H1 (cell line): ENCODE measurements around the gene SLX4. TPM values are rescaled to one million over a fixed set of nuclear protein-coding genes. Genes with fewer than 3 reads are reported as not detected.

ENCODE experiments used
- CTCF ChIA-PET: fragments of 300-600 bp; sonication (Branson Sonifier 250); formaldehyde crosslinking; loops from one replicate; lab custom pipeline; 2021; ENCODE audit not compliant: partially characterized antibody; lab: Charles Lee
- POLR2A ChIA-PET: fragments of 300-600 bp; sonication (Branson Sonifier 250); formaldehyde crosslinking; loops from one replicate; lab custom pipeline; 2021; ENCODE audit warnings: inconsistent platforms; ENCODE audit not compliant: partially characterized antibody; lab: Charles Lee
- DNase-seq, 2 experiments: peaks; one replicate each; pipeline versions ENCODE4 v3.0.0 to v3.0.0-alpha.2; 2010 to 2022; ENCODE audit warnings: low spot score in 2 of 2, low read depth in 1 of 2, mixed read lengths in 1 of 2
- FAIRE-seq: peaks from 2 replicates; lab custom pipeline; 2011; peaks lifted over from hg19 to GRCh38; lab: Jason Lieb, UNC
- H2AFZ ChIP-seq: 2 replicates; pipeline ENCODE4 v1.8.1; 2012; ENCODE audit warnings: low read length, inconsistent platforms
- H2AK5ac ChIP-seq: 2 replicates; pipeline ENCODE4 v1.6.1; 2013; ENCODE audit warnings: low read depth, low read length
- H2BK120ac ChIP-seq: replicated peaks from 2 replicates; pipeline ENCODE3; 2013; ENCODE audit warnings: low read depth, low read length, inconsistent platforms
- H2BK12ac ChIP-seq: 2 replicates; pipeline ENCODE4 v1.6.1; 2013; ENCODE audit warnings: low read depth, low read length
- H2BK15ac ChIP-seq: 2 replicates; pipeline ENCODE4 v1.6.1; 2013; ENCODE audit warnings: low read length
- H2BK20ac ChIP-seq: 2 replicates; pipeline ENCODE4 v1.6.1; 2013; ENCODE audit warnings: low read length
- H2BK5ac ChIP-seq: 2 replicates; pipeline ENCODE4 v1.6.1; 2013; ENCODE audit warnings: low read depth, low read length
- H3K14ac ChIP-seq: 2 replicates; pipeline ENCODE4 v1.6.1; 2013; ENCODE audit warnings: inconsistent platforms; ENCODE audit not compliant: insufficient read length
- H3K18ac ChIP-seq: 2 replicates; pipeline ENCODE4 v1.6.1; 2013; ENCODE audit warnings: low read length; ENCODE audit errors: extremely low read depth
- H3K23ac ChIP-seq: 2 replicates; pipeline ENCODE4 v1.6.1; 2013; ENCODE audit warnings: inconsistent platforms; ENCODE audit not compliant: insufficient read length
- H3K23me2 ChIP-seq: 2 replicates; pipeline ENCODE4 v1.6.1; 2013; ENCODE audit warnings: low read depth, low read length
- H3K27ac ChIP-seq: 2 replicates; pipeline ENCODE4 v1.6.1; 2011; ENCODE audit warnings: low read depth, low read length, inconsistent platforms
- H3K27me3 ChIP-seq, 4 experiments: replicated peaks in 1 of 4; 1 replicate in 1 of 4; 2 replicates in 3 of 4; pipeline versions ENCODE4 v1.6.1 to v1.8.1; 2011 to 2013; ENCODE audit warnings: low read length in 3 of 4, mild to moderate bottlenecking in 3 of 4, inconsistent platforms in 2 of 4, mixed read lengths in 2 of 4, moderate library complexity in 1 of 4; ENCODE audit not compliant: control insufficient read depth in 3 of 4, insufficient read depth in 3 of 4; ENCODE audit errors: extremely low read depth in 1 of 4
- H3K36me3 ChIP-seq, 4 experiments: 2 replicates each; pipeline versions ENCODE4 v1.6.1 to v1.8.1; 2011 to 2013; ENCODE audit warnings: mild to moderate bottlenecking in 4 of 4, low read length in 3 of 4, moderate library complexity in 2 of 4, control low read depth in 1 of 4, inconsistent platforms in 1 of 4; ENCODE audit not compliant: insufficient read depth in 4 of 4, control insufficient read depth in 2 of 4
- H3K4ac ChIP-seq: replicated peaks from 2 replicates; pipeline ENCODE3; 2013; ENCODE audit warnings: low read length, low read depth, mixed read lengths, inconsistent platforms; ENCODE audit not compliant: insufficient read length
- H3K4me1 ChIP-seq, 4 experiments: replicated peaks in 1 of 4; 1 replicate in 1 of 4; 2 replicates in 3 of 4; pipeline versions ENCODE4 v1.6.1 to v1.8.1; 2011 to 2013; ENCODE audit warnings: low read length in 3 of 4, inconsistent platforms in 2 of 4, mixed read lengths in 1 of 4; ENCODE audit not compliant: insufficient read depth in 4 of 4, control insufficient read depth in 3 of 4
- H3K4me2 ChIP-seq, 2 experiments: 2 replicates each; pipeline versions ENCODE4 v1.6.1 to v1.8.1; 2011 to 2013; ENCODE audit warnings: low read depth in 2 of 2, low read length in 2 of 2, control low read depth in 1 of 2, inconsistent platforms in 1 of 2, mild to moderate bottlenecking in 1 of 2; ENCODE audit not compliant: insufficient read depth in 1 of 2
- H3K4me3 ChIP-seq, 4 experiments: fragments of 200-600, 300-600 bp in 1 of 4; sonication (generic), shearing (Covaris generic), sonication (Bioruptor Twin) in 1 of 4; 2 replicates each; pipeline versions ENCODE4 v1.5.1 to v1.8.1; 2011 to 2016; ENCODE audit warnings: low read length in 4 of 4, low read depth in 3 of 4, control low read depth in 2 of 4, inconsistent platforms in 2 of 4, mild to moderate bottlenecking in 2 of 4, mixed read lengths in 1 of 4, moderate library complexity in 1 of 4; ENCODE audit not compliant: insufficient read depth in 2 of 4; ENCODE audit errors: extremely low read depth in 1 of 4
- H3K56ac ChIP-seq: replicated peaks from 2 replicates; pipeline ENCODE3; 2013; ENCODE audit warnings: low read depth, mild to moderate bottlenecking, mixed read lengths, low read length, inconsistent platforms; ENCODE audit not compliant: insufficient read length
- H3K79me1 ChIP-seq: 2 replicates; pipeline ENCODE4 v1.6.1; 2013; ENCODE audit warnings: low read depth, low read length, control low read depth
- H3K79me2 ChIP-seq, 2 experiments: 2 replicates each; pipeline versions ENCODE4 v1.6.1 to v1.8.1; 2012 to 2013; ENCODE audit warnings: low read length in 2 of 2, mild to moderate bottlenecking in 2 of 2, inconsistent platforms in 1 of 2; ENCODE audit not compliant: insufficient read depth in 2 of 2, control insufficient read depth in 1 of 2
- H3K9ac ChIP-seq, 4 experiments: replicated peaks in 1 of 4; 1 replicate in 1 of 4; 2 replicates in 3 of 4; pipeline versions ENCODE4 v1.6.1 to v1.8.1; 2011 to 2013; ENCODE audit warnings: low read depth in 3 of 4, low read length in 3 of 4, control low read depth in 2 of 4, mild to moderate bottlenecking in 2 of 4, moderate library complexity in 2 of 4, inconsistent platforms in 1 of 4; ENCODE audit errors: extremely low read depth in 1 of 4
- H3K9me3 ChIP-seq, 2 experiments: 2 replicates each; pipeline versions ENCODE4 v1.6.1 to v1.8.1; 2012 to 2013; ENCODE audit warnings: mild to moderate bottlenecking in 2 of 2, moderate library complexity in 2 of 2, control low read depth in 1 of 2, inconsistent platforms in 1 of 2, low read depth in 1 of 2, low read length in 1 of 2, mixed read lengths in 1 of 2; ENCODE audit not compliant: insufficient read depth in 2 of 2
- H4K20me1 ChIP-seq, 2 experiments: replicated peaks in 1 of 2; 2 replicates each; pipeline versions ENCODE3 to v1.8.1; 2011 to 2013; ENCODE audit warnings: inconsistent platforms in 2 of 2, low read length in 2 of 2, mild to moderate bottlenecking in 1 of 2; ENCODE audit not compliant: insufficient read depth in 2 of 2, control insufficient read depth in 1 of 2
- H4K5ac ChIP-seq: 2 replicates; pipeline ENCODE4 v1.6.1; 2013; ENCODE audit warnings: low read length, low read depth, mixed read lengths, inconsistent platforms; ENCODE audit not compliant: insufficient read length
- H4K8ac ChIP-seq: 2 replicates; pipeline ENCODE4 v1.8.0; 2013; ENCODE audit warnings: mild to moderate bottlenecking, moderate library complexity, low read length, inconsistent platforms; ENCODE audit not compliant: insufficient read depth; ENCODE audit errors: extremely low read depth
- H4K91ac ChIP-seq: replicated peaks from 2 replicates; pipeline ENCODE3; 2013; ENCODE audit warnings: low read length, mixed read lengths, inconsistent platforms; ENCODE audit not compliant: insufficient read length
- EP300 ChIP-seq, 2 experiments: IDR thresholded peaks; 1 replicate in 1 of 2; 2 replicates in 1 of 2; pipeline ENCODE4 v1.6.1; 2011 to 2012; ENCODE audit warnings: low read depth in 2 of 2, low read length in 2 of 2, mild to moderate bottlenecking in 2 of 2, borderline replicate concordance in 1 of 2, inconsistent platforms in 1 of 2, moderate library complexity in 1 of 2
- EZH2 ChIP-seq: fragments of 200-600 bp; sonication (generic); IDR thresholded peaks from 2 replicates; pipeline ENCODE4 v1.7.1; 2012; ENCODE audit warnings: low read depth, mild to moderate bottlenecking, moderate library complexity, low read length, inconsistent platforms; ENCODE audit not compliant: severe bottlenecking
- HDAC2 ChIP-seq, 2 experiments: fragments of 300-600 bp in 1 of 2; sonication (generic) in 1 of 2; IDR thresholded peaks; 2 replicates each; pipeline ENCODE4 v1.6.1; 2011 to 2012; ENCODE audit warnings: low read depth in 2 of 2, low read length in 2 of 2, mild to moderate bottlenecking in 2 of 2, moderate library complexity in 2 of 2, borderline replicate concordance in 1 of 2, inconsistent platforms in 1 of 2
- SAP30 ChIP-seq: fragments of 300-600 bp; sonication (generic); IDR thresholded peaks from 2 replicates; pipeline ENCODE4 v1.7.1; 2012; ENCODE audit warnings: low read length, moderate library complexity, mild to moderate bottlenecking, inconsistent platforms; ENCODE audit not compliant: insufficient read depth, insufficient replicate concordance
- SIN3A ChIP-seq, 2 experiments: IDR thresholded peaks in 1 of 2; conservative IDR thresholded peaks in 1 of 2; 2 replicates each; pipeline ENCODE4 v1.6.1; 2011 to 2012; ENCODE audit warnings: low read length in 2 of 2, improper control_type of control experiment in 1 of 2, low read depth in 1 of 2, mild to moderate bottlenecking in 1 of 2
- TCF12 ChIP-seq: IDR thresholded peaks from 2 replicates; pipeline ENCODE4 v1.6.1; 2011; ENCODE audit warnings: low read depth, mild to moderate bottlenecking, low read length
- TEAD4 ChIP-seq: IDR thresholded peaks from 2 replicates; pipeline ENCODE4 v1.6.1; 2012; ENCODE audit warnings: low read depth, low read length, inconsistent platforms, mixed read lengths
- YY1 ChIP-seq: IDR thresholded peaks from 2 replicates; pipeline ENCODE4 v1.6.1; 2011; ENCODE audit warnings: low read depth, mild to moderate bottlenecking, low read length
- WGBS, 2 experiments: shearing (Covaris generic) in 1 of 2; methylation state at CpG; one replicate each; pipeline versions ENCODE4 v1.1.6 to v1.1.7; 2013 to 2015; ENCODE audit warnings: low lambda C conversion rate in 2 of 2, mixed read lengths in 2 of 2, inconsistent platforms in 1 of 2, low coverage in 1 of 2, missing lambda C conversion rate in 1 of 2; ENCODE audit not compliant: insufficient replicate concordance in 2 of 2, insufficient coverage in 1 of 2, insufficient read length in 1 of 2; ENCODE audit errors: extremely low coverage in 1 of 2, missing lambda C conversion rate in 1 of 2; 5-methylcytosine and 5-hydroxymethylcytosine counted together
- polyA plus RNA-seq, 7 experiments: library from polyadenylated mRNA; depleted of rRNA in 3 of 7; stranded (reverse) in 5 of 7; unstranded in 2 of 7; fragments of >200 nt in 5 of 7; fragments of 200-250 nt in 2 of 7; gene quantifications; 1 replicate in 5 of 7; 2 replicates in 1 of 7; 4 replicates in 1 of 7; pipeline versions ENCODE4 v1.2.1 to v1.2.3, GENCODE V29; 2011 to 2013; ENCODE audit warnings: missing spikeins in 2 of 7, mixed read lengths in 2 of 7
- total RNA-seq: library from RNA; stranded (reverse); fragmentation: NEBNext Ultra II Directional; extraction: Animal tissue kit (Norgen Biotek cat#: 25700); gene quantifications from 2 replicates; pipeline ENCODE4 v1.2.1, GENCODE V29; 2021

The SLX4 gene
- total and polyA plus RNA-seq, 2 of the 8 experiments (the other 6 are each of a cell fraction or from before 2014, with no cell fraction given) = 4.4 to 11.4 TPM

DNA sequence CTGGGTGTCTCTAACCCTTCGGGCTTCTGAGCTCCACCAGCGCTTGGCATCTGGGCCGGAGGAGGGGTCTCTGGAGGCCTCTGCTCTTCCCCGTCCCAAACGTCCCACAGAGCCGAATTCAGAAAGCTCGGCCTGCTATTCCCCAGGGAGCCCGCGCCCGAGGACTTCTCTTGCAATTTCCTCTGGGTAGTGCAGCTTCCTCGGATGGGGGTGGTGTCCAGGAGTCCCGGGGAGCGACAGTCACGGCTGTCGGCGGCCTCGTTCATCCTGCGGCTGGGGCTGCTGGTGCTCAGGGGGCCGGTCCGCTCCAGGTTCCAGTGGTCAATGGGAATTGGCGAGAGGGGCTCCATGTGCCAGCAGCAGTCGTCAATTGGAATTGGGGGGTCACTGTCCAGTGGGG lies 22.4 kb downstream of the SLX4 start:
- DNase-seq (no peak), FAIRE-seq (no peak)
- Histone ChIP-seq H2BK20ac (no peak overlapping the region), H2BK5ac (no peak overlapping the region), H2AFZ (no peak overlapping the region), H2AK5ac (no peak overlapping the region), H3K4me3 (no peak overlapping the region), H3K23me2 (no peaks in the 10 kb centered on the region), H3K9me3 (no peaks in the 10 kb centered on the region), H4K8ac (no peak overlapping the region; the same call in 1 of the 2 replicates), H4K5ac (no peak overlapping the region), H3K27me3 (no peaks in the 10 kb centered on the region), H3K4me2 (no peak overlapping the region), H3K9ac (no peak overlapping the region), H3K4ac (no peak overlapping the region), H2BK120ac (no peak overlapping the region), H2BK15ac (no peak overlapping the region), H4K91ac (no peak overlapping the region), H3K27ac (no peak overlapping the region), H3K36me3 (peaks cover 0 to 12% (median 6%) of the 10 kb centered on the region in 4 experiments; a peak in 4 of 8 replicates), H3K4me1 (peaks cover 0 to 4% (median 2%) of the 10 kb centered on the region in 4 experiments; a peak in 2 of 7 replicates), H3K23ac (no peak overlapping the region), H3K14ac (no peak overlapping the region), H2BK12ac (no peak overlapping the region), H3K18ac (no peak overlapping the region), H3K79me2 (no peaks in the 10 kb centered on the region), H3K56ac (no peak overlapping the region), H4K20me1 (no peaks in the 10 kb centered on the region), H3K79me1 (no peaks in the 10 kb centered on the region)
- no peak for TF ChIP-seq HDAC2 (IDR thresholded peaks at IDR 0.05; ENCODE audit: borderline replicate concordance in 1 of 2, low read depth in 2 of 2, low read length in 2 of 2)
- no peak for TF ChIP-seq EP300 (IDR thresholded peaks at IDR 0.05; ENCODE audit: borderline replicate concordance in 1 of 2, low read depth in 2 of 2, low read length in 2 of 2)
- TF ChIP-seq TCF12 = no peak
- no peak for TF ChIP-seq YY1
- TF ChIP-seq TEAD4 = no peak
- no peak for TF ChIP-seq SIN3A (conservative IDR thresholded peaks at IDR 0.05 in 1 of 2, IDR thresholded peaks at IDR 0.05 in 1 of 2; ENCODE audit: low read depth in 1 of 2, low read length in 2 of 2)
- no peak for TF ChIP-seq SAP30
- no peak for TF ChIP-seq EZH2
- CTCF ChIA-PET = interaction anchor here (0.7 kb wide), 1 partner anchor 76 kb away, joined by 3 read pairs; no protein-coding TSS in a partner anchor
- WGBS, 2 experiments = 92% methylated on average over 22 of the region's 22 CpGs; no CpG with 5 or more reads in 1 of the 2 experiments
- POLR2A ChIA-PET = interaction anchor here (0.9 to 2.0 kb wide), 2 partner anchors 9 to 43 kb away, joined by 3 to 7 read pairs; no protein-coding TSS in a partner anchor
